ENCODE results near the gene MYEOV.

DNA sequence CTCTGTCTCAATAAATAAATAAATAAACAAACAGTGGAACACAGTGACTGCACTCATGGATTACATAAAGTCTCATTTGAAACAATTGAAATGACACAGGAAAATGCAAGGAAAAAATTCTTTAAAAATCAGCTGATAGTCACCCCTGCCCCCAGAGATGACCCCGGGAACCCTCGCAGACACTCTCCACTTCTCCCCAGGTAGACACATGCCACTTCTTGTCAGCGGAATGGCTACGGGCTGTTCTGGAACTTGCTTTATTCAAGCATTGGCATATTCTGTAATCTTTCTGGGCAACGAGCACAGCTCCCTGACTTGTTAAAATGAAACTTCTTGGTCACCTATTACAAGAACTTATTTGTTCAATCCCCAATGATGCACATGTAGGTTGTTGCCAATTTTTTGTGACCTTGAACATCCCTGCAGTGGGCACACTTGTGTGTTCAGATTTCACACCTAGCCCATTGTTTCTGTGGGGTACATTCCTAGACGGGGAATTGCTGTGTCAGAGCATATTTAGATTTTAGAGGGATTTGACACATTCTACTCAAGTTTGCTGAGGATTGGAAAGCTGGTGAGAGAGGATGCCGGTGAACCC is 32.8 kb downstream of the MYEOV start:
- TF ChIP-seq, protein P1, sequence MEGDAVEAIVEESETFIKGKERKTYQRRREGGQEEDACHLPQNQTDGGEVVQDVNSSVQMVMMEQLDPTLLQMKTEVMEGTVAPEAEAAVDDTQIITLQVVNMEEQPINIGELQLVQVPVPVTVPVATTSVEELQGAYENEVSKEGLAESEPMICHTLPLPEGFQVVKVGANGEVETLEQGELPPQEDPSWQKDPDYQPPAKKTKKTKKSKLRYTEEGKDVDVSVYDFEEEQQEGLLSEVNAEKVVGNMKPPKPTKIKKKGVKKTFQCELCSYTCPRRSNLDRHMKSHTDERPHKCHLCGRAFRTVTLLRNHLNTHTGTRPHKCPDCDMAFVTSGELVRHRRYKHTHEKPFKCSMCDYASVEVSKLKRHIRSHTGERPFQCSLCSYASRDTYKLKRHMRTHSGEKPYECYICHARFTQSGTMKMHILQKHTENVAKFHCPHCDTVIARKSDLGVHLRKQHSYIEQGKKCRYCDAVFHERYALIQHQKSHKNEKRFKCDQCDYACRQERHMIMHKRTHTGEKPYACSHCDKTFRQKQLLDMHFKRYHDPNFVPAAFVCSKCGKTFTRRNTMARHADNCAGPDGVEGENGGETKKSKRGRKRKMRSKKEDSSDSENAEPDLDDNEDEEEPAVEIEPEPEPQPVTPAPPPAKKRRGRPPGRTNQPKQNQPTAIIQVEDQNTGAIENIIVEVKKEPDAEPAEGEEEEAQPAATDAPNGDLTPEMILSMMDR (IDR thresholded peaks at IDR 0.05) = no peak
- no peak for TF ChIP-seq POLR2A (IDR thresholded peaks at IDR 0.05)

Data from uterus (tissue), 2 donors.